ENCODE data around the gene CYTH4. TPM values are rescaled to one million over a fixed set of nuclear protein-coding genes. Genes with fewer than 3 reads are reported as not detected.

The CYTH4 gene
- total RNA-seq, 1 experiment from 2014 or later = 0.25 TPM

GRCh38 chr22:37310075-37310606 is 27.8 kb downstream of the CYTH4 start:
- peak; percentile 31 for DNase-seq (ENCODE audit: low read depth)

DNA sequence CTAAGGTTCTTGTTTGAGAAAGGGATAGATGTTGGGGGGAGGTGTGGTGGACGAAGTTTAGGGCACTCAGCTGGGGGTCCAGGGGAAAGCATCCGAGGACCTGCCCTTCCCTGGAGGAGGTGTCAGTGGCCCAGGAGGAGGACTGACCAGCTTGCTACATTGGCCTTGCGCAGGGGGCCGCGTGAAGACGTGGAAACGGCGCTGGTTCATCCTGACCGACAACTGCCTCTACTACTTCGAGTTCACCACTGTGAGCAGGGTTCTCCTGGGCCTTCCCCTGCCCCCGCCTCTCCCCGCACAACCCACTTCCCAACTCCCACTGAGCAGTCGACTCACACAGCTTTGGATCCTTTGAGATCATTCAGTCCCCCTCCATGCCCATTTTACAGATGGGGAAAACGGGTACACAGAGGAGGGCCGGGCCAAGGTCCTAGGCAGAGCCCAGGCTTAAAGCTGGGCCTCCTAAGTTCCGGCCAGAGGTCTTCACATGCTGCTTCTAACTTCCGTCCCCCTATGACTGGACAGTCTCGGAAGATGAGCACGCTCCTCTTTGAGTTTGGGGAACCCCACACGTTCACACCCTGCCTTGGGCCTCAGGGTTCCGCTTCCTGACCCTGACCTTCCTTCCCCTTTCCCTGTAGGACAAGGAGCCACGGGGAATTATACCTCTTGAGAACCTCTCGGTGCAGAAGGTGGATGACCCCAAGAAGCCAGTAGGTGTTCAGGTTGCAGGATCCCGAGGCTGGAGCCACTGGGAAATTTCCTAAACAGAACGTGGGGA is 28.7 kb downstream of the CYTH4 start:
- no peak for DNase-seq (ENCODE audit: low read depth)

GRCh38 chr22:37311761-37312312 is 29.5 kb downstream of the CYTH4 start:
- DNase-seq (ENCODE audit: low read depth) = no peak

DNA sequence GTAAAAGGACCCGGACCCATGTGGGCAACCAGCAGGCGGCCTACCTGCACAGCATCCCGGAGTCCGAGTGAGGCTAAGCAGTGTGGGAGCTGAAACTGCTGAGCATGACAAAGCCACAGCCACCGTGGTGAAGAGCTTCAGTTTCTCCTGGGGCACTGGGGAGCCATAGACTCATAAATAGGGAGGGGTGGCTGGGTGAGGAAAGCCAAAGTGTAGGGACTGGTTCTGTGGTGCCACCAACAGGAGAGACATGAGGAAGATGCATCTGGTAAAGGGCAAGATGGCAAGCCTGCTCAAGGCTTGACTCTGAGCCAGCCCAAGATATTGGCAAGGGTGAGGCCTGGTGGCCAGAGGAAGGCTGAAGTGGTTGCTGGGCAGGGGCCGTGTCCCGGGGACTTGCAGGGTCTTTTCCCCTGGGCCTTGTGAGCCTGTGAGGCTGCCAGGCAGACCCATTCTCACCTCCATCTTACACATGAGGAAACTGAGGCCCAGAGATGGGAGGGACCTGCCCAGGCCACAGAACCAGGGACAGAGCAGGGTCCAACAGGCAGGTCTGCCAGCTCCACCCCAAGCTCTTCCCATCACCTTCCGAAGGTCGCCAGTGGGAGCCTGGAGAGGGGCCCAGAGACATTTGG is 30.4 kb downstream of the CYTH4 start:
- no peak for DNase-seq (ENCODE audit: low read depth)

GRCh38 chr22:37313376-37314314 is 31.3 kb downstream of the CYTH4 start:
- DNase-seq (ENCODE audit: low read depth) = no peak

DNA sequence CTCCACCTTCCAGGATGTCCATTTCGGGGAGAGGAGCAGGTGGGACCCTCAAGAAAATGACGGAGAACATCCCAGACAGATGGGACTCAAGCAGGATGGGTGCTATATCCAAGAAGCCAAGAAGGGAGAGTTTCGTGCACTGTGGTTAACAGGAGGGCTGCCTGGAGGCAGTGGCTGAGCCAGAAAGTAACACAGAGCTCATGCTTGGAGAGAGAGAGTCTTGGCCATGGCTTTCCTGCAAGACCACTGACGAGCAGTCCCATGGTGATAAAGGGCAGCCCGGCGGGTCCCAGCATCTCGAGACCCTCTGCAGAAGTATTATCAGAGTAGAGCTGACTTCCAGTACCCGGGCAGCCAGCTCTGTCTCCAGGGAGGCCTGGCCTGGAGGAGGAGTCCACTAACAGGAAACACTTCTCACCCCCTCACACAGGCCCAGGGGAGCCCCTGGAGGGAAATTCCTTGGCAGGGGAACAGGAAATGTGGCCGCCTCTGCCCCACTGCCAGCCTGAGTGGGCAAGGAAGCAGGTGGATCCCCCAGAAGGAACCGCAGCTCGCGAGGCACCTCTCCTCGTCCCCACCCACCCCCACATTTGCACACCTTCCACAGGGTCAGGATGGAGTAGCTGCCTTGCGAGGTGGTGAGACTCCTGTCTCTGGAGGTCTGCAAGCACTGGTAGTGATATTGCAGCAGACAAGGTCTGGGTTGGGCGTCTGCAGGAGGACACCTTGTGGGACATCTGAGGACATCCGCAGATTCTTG is 32.2 kb downstream of the CYTH4 start:
- peak; percentile 45 for DNase-seq (ENCODE audit: low read depth)

GRCh38 chr22:37316405-37316804 is 34.1 kb downstream of the CYTH4 start:
- DNase-seq (ENCODE audit: low read depth) = no peak

DNA sequence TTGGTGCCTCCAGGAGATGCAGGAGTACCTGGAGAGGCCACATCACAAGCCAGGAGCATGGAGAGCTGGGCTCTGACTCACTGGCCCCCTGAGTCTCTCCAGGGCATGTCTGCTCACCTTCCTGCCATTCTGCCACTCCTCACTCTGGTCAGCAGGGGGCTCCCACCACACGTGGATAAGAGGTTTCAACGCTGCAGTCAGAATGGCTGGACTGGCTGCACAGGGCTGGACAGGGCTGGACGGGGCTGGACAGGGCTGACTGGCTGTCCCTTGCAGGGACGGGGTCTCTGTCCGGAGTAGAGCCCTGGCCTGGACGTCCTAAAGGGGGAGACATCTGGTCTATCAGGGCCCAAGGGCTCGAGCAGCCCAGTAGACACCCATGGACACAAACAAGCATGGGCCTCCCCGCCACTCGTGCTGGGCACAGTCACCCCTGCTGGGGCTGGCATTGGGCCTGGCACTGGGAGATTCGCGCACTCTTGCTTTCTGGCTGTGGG is 34.6 kb downstream of the CYTH4 start:
- peak; percentile 91 for DNase-seq (ENCODE audit: low read depth)

DNA sequence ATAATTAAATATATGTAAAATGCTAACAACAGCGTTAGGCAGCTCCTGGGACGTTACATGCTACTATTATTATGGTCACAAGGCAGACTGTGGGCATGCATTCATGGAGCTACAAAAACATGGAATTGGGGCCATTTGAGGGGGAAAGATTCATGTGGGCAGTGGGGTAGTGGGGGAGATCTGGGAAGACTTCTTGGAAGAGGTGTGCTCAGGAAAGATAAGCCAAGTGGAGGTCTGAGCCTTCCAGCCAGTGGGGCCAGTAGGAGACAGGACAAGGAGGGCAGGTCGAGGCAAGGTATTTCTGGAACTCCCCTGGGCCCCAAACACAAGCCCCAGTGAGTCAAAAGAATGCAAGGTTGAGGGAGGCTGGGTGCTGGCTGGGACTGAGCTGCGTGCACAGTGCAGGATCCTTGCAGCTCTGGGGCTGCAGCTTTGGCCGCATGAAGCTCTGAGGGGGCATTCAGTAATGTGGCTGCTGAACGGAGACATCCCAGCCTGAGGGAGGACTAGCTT is 35.4 kb downstream of the CYTH4 start:
- DNase-seq (ENCODE audit: low read depth) = no peak

DNA sequence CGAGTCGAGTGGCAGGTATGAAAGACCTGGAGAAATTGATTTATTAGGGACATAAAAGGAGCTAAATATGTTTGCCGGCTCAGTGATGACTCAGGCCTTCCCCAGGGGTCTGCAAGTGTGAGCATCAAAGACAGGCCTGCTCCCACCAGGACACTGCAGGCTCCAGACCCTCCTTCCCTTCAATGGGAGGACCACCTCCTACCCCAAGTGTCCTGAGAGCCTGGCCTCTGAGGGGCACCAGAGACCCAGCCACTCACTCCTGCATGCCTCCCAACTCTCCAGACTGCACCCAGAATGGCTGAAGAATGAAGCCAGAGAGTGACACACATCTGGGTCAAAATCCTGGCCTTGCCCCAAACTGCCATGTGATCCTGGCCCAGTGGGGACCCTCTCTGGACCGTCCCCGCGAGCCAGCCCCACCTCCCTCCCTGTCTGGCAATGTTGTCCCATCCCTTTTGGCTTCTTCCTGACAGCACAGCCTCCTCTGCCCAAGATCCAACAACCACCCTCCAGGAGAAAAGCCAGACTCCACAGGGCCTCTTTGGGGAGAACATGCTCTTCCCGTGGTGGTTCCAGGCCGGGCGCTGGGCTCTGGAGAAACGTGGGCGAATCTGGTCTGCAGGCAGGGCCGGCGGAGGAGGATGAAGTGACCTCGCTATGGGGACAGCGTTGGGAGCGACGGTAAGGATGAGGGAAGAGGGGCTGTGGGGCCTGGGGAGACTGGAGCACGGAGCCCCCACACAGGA is 36.2 kb downstream of the CYTH4 start:
- no peak for DNase-seq (ENCODE audit: low read depth)

GRCh38 chr22:37319469-37319868 is 37.2 kb downstream of the CYTH4 start:
- no peak for DNase-seq (ENCODE audit: low read depth)

GRCh38 chr22:37320726-37321677 is 38.7 kb downstream of the CYTH4 start:
- DNase-seq (ENCODE audit: low read depth) = no peak

DNA sequence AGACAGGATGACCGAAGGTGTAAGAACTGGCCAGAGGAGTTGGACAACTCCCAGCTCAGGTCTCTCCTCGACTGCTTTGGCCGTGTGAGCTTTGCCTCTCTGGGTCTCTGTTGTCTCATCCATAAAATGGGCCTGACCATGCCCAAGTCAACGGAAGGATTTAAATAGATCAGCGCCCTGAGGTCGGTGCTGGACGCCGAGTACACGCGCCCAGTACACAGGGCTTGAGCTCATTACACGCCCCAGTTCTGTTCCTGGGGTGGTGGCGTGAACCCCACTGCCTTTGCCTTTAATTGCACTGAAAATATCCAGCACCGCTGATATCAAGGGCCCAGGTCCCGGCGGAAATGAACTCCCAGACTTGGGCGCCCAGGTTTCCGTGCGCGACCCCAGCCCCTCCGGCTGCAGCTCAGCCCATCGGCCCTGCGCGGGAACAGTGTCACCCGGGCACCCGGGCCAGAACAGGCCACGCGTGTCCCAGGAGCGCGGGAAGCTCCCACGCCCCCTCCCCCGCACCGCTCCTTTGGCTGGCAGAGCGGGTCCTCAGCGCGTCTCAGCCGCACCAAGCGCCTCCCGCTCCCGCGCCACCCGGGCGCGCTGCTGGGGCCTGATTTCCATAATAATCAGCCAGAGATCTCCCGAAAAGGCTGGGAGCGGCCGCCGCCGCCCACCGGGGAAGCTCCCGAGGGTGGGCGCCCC is 42.2 kb downstream of the CYTH4 start:
- DNase-seq (ENCODE audit: low read depth) = no peak

DNA sequence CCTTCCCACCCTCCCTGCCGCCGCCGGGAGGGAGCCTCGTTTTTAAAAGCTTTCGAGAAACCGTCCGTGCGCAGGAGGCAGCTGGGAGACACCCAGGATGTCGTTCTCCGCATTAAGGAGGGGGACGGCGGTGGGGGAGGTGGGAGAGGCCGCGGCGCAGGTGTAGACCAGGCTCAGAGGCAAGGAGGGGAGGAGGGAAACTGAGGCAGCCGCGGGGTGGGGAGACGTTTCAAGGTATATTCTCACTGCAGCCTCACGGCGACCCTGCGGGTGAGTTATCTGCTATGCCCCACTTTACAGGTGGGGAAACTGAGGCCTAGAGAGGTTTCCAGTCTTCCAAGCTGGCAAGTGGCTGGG is 42.7 kb downstream of the CYTH4 start:
- DNase-seq (ENCODE audit: low read depth) = no peak

DNA sequence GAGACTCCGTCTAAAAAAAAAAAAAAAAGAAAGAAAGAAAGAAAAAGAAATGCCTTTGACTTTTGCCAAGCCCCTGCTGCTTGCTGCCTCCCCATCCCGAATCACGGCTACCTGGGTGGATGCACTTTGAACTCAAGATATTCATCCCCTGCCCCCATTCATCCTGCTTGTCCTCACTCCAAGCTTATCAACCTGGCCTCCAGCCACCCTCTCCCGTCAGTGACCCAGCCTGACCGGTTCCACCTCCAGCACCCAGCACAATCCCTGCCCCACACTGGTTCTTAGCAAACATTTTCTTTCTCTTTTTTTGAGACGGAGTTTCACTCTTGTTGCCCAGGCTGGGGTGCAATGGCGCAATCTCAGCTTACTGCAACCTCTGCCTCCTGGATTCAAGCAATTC is 44.4 kb downstream of the CYTH4 start:
- DNase-seq (ENCODE audit: low read depth) = no peak

DNA sequence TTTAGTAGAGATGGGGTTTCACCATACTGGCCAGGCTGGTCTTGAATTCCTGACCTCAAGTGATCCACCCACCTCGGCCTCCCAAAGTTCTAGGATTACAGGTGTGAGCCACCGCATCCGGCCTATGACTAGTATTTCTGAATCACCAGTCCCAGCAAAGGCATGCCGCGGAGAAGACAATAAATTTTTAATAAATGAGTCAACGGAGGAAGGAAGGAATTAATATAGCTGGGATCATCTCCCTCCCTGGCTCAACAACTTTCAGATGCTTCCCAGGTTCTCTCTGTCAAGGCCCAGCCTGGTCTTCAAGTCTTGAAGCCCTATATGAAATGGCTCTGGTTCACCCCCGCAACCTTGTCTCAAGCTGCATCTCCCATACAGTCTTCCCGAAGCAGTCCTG is 45.7 kb downstream of the CYTH4 start:
- peak; percentile 93 for DNase-seq (ENCODE audit: low read depth)

- peak; percentile 30 for DNase-seq (ENCODE audit: low read depth)
Measured at GRCh38 chr22:37328538-37329237, 46.4 kb downstream of the CYTH4 start.
